Astrocyte (in vitro differentiated cells and primary cell): ENCODE results near the gene RNASE11. TPM values are rescaled to one million over a fixed set of nuclear protein-coding genes. Genes with fewer than 3 reads are reported as not detected.

Experiments
- DNase-seq: peaks from one replicate; pipeline ENCODE4 v3.0.0-alpha.2; 2010; ENCODE audit warnings: low read depth
- FAIRE-seq: peaks from 2 replicates; lab custom pipeline; 2011; peaks lifted over from hg19 to GRCh38; lab: Jason Lieb, UNC
- H2AFZ ChIP-seq: 2 replicates; pipeline ENCODE4 v1.6.0; 2012; ENCODE audit warnings: low read depth, low read length, inconsistent platforms
- H3K27ac ChIP-seq: 2 replicates; pipeline ENCODE4 v1.5.1; 2011; ENCODE audit warnings: low read depth, low read length, inconsistent platforms
- H3K27me3 ChIP-seq: 2 replicates; pipeline ENCODE4 v1.6.0; 2011; ENCODE audit warnings: low read length, inconsistent platforms; ENCODE audit not compliant: insufficient read depth
- H3K36me3 ChIP-seq: 2 replicates; pipeline ENCODE4 v1.5.1; 2011; ENCODE audit warnings: low read length, inconsistent platforms; ENCODE audit not compliant: insufficient read depth
- H3K4me1 ChIP-seq: 2 replicates; pipeline ENCODE4 v1.5.1; 2011; ENCODE audit warnings: low read length, inconsistent platforms; ENCODE audit not compliant: insufficient read depth
- H3K4me2 ChIP-seq: 2 replicates; pipeline ENCODE4 v1.6.0; 2012; ENCODE audit warnings: low read length, inconsistent platforms
- H3K4me3 ChIP-seq: 2 replicates; pipeline ENCODE4 v1.5.1; 2011; ENCODE audit warnings: low read depth, mild to moderate bottlenecking, low read length, inconsistent platforms; ENCODE audit not compliant: insufficient read depth
- H3K79me2 ChIP-seq: 2 replicates; pipeline ENCODE4 v1.6.0; 2012; ENCODE audit warnings: mild to moderate bottlenecking, low read length, inconsistent platforms; ENCODE audit not compliant: insufficient read depth
- H3K9ac ChIP-seq: 2 replicates; pipeline ENCODE4 v1.6.0; 2012; ENCODE audit warnings: mild to moderate bottlenecking, low read length, inconsistent platforms
- H3K9me3 ChIP-seq: 2 replicates; pipeline ENCODE4 v1.5.1; 2012; ENCODE audit warnings: low read depth, mild to moderate bottlenecking, low read length, inconsistent platforms; ENCODE audit not compliant: insufficient read depth
- H4K20me1 ChIP-seq: 2 replicates; pipeline ENCODE4 v1.6.0; 2012; ENCODE audit warnings: low read length, inconsistent platforms; ENCODE audit not compliant: insufficient read depth
- H3K27ac Mint-ChIP-seq: one replicate; pipeline ENCODE4 v1.8.0; 2021; ENCODE audit warnings: mild to moderate bottlenecking, mixed read lengths; ENCODE audit not compliant: unreplicated experiment
- H3K27me3 Mint-ChIP-seq: one replicate; pipeline ENCODE4 v1.8.0; 2021; ENCODE audit warnings: low read depth, mixed read lengths; ENCODE audit not compliant: unreplicated experiment
- H3K36me3 Mint-ChIP-seq: one replicate; pipeline ENCODE4 v1.8.0; 2021; ENCODE audit warnings: low read depth, mixed read lengths; ENCODE audit not compliant: unreplicated experiment
- H3K4me1 Mint-ChIP-seq: one replicate; pipeline ENCODE4 v1.8.0; 2021; ENCODE audit warnings: low read depth, mixed read lengths; ENCODE audit not compliant: unreplicated experiment
- H3K4me3 Mint-ChIP-seq: one replicate; pipeline ENCODE4 v1.8.0; 2021; ENCODE audit warnings: mild to moderate bottlenecking, moderate library complexity, mixed read lengths; ENCODE audit not compliant: unreplicated experiment
- H3K9me3 Mint-ChIP-seq: one replicate; pipeline ENCODE4 v1.8.0; 2021; ENCODE audit warnings: mild to moderate bottlenecking, mixed read lengths; ENCODE audit not compliant: unreplicated experiment
- EZH2 ChIP-seq: IDR thresholded peaks from 2 replicates; pipeline ENCODE4 v1.6.1; 2012; ENCODE audit warnings: mild to moderate bottlenecking, low read length, inconsistent platforms; ENCODE audit not compliant: insufficient read depth
- total RNA-seq: library from RNA; stranded (reverse); gene quantifications from 2 replicates; pipeline ENCODE4 v1.2.1, GENCODE V29; 2021
- TF ChIP-seq, protein P1 (sequence below): IDR thresholded peaks from 2 replicates; pipeline ENCODE4 v1.5.1; 2011; ENCODE audit warnings: low read depth, mild to moderate bottlenecking, inconsistent platforms, low read length, moderate library complexity; ENCODE audit not compliant: insufficient read depth

The RNASE11 gene
- total RNA-seq, 1 donor from 2014 or later = not detected

DNA sequence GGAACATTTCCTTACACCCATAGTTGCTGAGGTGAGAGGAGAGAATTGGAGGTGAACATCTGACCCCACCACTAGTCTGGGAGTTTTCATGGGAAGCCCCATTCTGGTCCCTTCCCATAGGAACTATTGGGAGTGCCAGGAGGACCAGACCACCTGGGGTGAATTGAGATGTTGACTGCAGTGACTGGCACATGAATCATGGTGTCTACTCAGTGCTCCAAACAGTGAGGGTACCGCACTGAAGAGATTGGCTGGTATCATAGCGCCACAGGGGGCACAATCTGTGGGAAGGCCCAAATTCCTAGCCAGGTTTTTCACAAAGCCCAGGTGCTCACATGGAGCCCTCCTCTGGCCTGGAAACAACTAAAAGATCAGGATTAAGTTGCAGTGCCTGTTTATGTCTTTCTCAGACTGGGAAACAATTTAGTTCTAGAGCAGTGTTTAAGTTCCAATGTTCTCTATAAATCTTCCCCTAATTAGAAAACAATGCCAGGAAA lies 23.3 kb downstream of the RNASE11 start:
- no peak for TF ChIP-seq EZH2
- TF ChIP-seq, protein P1, sequence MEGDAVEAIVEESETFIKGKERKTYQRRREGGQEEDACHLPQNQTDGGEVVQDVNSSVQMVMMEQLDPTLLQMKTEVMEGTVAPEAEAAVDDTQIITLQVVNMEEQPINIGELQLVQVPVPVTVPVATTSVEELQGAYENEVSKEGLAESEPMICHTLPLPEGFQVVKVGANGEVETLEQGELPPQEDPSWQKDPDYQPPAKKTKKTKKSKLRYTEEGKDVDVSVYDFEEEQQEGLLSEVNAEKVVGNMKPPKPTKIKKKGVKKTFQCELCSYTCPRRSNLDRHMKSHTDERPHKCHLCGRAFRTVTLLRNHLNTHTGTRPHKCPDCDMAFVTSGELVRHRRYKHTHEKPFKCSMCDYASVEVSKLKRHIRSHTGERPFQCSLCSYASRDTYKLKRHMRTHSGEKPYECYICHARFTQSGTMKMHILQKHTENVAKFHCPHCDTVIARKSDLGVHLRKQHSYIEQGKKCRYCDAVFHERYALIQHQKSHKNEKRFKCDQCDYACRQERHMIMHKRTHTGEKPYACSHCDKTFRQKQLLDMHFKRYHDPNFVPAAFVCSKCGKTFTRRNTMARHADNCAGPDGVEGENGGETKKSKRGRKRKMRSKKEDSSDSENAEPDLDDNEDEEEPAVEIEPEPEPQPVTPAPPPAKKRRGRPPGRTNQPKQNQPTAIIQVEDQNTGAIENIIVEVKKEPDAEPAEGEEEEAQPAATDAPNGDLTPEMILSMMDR = no peak
- H3K9me3 Mint-ChIP-seq = peaks cover 19% of the 10 kb centered on the region
- H3K27ac ChIP-seq = no peak overlapping the region
- no peak overlapping the region for H3K9ac ChIP-seq
- H3K4me3 Mint-ChIP-seq = no peak overlapping the region
- no peak overlapping the region for H3K4me2 ChIP-seq
- no peak overlapping the region for H3K4me3 ChIP-seq
- H3K27ac Mint-ChIP-seq = no peak overlapping the region
- H3K4me1 ChIP-seq = no peaks in the 10 kb centered on the region
- no peak for DNase-seq
- no peaks in the 10 kb centered on the region for H3K79me2 ChIP-seq
- H4K20me1 ChIP-seq = no peaks in the 10 kb centered on the region
- H2AFZ ChIP-seq = no peak overlapping the region
- no peak for FAIRE-seq
- H3K27me3 ChIP-seq = no peaks in the 10 kb centered on the region
- peaks cover 4% of the 10 kb centered on the region for H3K9me3 ChIP-seq
- no peaks in the 10 kb centered on the region for H3K27me3 Mint-ChIP-seq
- H3K36me3 Mint-ChIP-seq = no peaks in the 10 kb centered on the region
- H3K4me1 Mint-ChIP-seq = no peaks in the 10 kb centered on the region
- no peaks in the 10 kb centered on the region for H3K36me3 ChIP-seq

DNA sequence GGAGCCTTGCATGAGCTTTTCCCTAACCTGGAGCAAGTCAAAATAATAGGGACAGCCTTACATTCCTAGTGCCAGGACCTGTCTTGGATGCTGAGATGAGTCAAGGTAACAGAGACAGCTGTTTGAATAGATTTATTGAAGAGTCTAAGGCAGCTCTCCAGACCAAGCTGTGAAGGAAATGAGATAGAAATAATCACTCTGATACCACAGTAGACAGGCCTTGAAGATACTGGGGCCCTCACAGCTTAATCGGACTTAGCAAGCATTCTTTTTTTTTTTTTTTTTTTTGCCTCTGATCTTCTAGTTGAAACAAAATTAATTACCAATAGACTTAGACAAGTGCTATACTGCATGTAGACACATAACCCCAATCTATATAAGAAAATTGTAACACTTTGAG lies 23.8 kb downstream of the RNASE11 start:
- H3K4me1 Mint-ChIP-seq = peaks cover 3% of the 10 kb centered on the region
- H3K79me2 ChIP-seq = no peaks in the 10 kb centered on the region
- H3K4me3 ChIP-seq = no peak overlapping the region
- H4K20me1 ChIP-seq = no peaks in the 10 kb centered on the region
- H3K4me3 Mint-ChIP-seq = no peak overlapping the region
- DNase-seq = no peak
- H3K27ac Mint-ChIP-seq = no peak overlapping the region
- FAIRE-seq = no peak
- no peak overlapping the region for H3K27ac ChIP-seq
- H3K4me1 ChIP-seq = no peaks in the 10 kb centered on the region
- H3K9ac ChIP-seq = no peak overlapping the region
- H3K4me2 ChIP-seq = no peak overlapping the region
- no peaks in the 10 kb centered on the region for H3K9me3 ChIP-seq
- H3K36me3 ChIP-seq = no peaks in the 10 kb centered on the region
- H3K27me3 ChIP-seq = no peaks in the 10 kb centered on the region
- no peak overlapping the region for H2AFZ ChIP-seq
- H3K27me3 Mint-ChIP-seq = no peaks in the 10 kb centered on the region
- peaks cover 14% of the 10 kb centered on the region for H3K9me3 Mint-ChIP-seq
- TF ChIP-seq, protein P1 = no peak
- TF ChIP-seq EZH2 = no peak
- no peaks in the 10 kb centered on the region for H3K36me3 Mint-ChIP-seq

DNA sequence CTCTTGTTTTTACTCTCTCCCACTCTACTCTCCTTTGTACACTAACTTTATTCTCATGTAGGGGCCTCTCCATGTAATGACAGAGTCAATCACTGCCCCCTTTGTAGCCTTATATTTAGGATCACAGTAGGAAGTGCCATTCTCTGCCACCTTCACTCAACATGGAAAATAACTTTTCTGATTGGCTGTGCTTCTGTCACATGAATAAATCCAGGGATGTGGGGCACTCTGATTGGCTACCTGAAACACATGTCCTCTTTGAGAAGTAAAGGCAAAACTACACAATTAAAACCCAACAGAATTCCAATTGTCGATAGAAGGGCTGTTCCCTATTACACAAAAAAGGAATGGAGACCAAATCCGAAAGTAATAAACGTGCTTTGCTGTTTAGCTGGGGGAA lies 26.8 kb downstream of the RNASE11 start, which contains the start of gene RNASE9:
Gene RNASE9 (minus strand): TSS at position 87 of the 400 bp plus-strand sequence.
- Histone ChIP-seq H3K4me2 (no peak within 1 kb of the TSS), H3K4me1 (no peaks in the 10 kb centered on the region), H3K27me3 (no peaks in the 10 kb centered on the region), H3K79me2 (no peaks in the 10 kb centered on the region), H3K9ac (no peak within 1 kb of the TSS), H3K9me3 (no peaks in the 10 kb centered on the region), H3K4me3 (no peak within 1 kb of the TSS), H2AFZ (no peak within 1 kb of the TSS), H4K20me1 (no peaks in the 10 kb centered on the region), H3K27ac (no peak within 1 kb of the TSS), H3K36me3 (no peaks in the 10 kb centered on the region)
- Mint-ChIP-seq H3K27ac (no peak within 1 kb of the TSS), H3K4me3 (no peak within 1 kb of the TSS), H3K9me3 (no peaks in the 10 kb centered on the region), H3K36me3 (no peaks in the 10 kb centered on the region), H3K4me1 (peaks cover 15% of the 10 kb centered on the region), H3K27me3 (no peaks in the 10 kb centered on the region)
- DNase-seq (no peak), FAIRE-seq (no peak)
- TF ChIP-seq, protein P1 = no peak
- no peak for TF ChIP-seq EZH2
